NCI-H2107 treated with DMSO at 0.1 percent for 48 hours (cell line): Measurements from ENCODE around the gene MORN5.

Source experiments
- DNase-seq: peaks from one replicate; lab custom pipeline; 2025; ENCODE audit not compliant: unreplicated experiment; lab: John Stamatoyannopoulos, UW

MORN5 gene

GRCh38 chr9:122143296-122143695 is 16.4 kb upstream of the MORN5 start:
- no peak for DNase-seq

- DNase-seq, result no peak
Observed at GRCh38 chr9:122143876-122144405, 15.8 kb upstream of the MORN5 start.

DNA sequence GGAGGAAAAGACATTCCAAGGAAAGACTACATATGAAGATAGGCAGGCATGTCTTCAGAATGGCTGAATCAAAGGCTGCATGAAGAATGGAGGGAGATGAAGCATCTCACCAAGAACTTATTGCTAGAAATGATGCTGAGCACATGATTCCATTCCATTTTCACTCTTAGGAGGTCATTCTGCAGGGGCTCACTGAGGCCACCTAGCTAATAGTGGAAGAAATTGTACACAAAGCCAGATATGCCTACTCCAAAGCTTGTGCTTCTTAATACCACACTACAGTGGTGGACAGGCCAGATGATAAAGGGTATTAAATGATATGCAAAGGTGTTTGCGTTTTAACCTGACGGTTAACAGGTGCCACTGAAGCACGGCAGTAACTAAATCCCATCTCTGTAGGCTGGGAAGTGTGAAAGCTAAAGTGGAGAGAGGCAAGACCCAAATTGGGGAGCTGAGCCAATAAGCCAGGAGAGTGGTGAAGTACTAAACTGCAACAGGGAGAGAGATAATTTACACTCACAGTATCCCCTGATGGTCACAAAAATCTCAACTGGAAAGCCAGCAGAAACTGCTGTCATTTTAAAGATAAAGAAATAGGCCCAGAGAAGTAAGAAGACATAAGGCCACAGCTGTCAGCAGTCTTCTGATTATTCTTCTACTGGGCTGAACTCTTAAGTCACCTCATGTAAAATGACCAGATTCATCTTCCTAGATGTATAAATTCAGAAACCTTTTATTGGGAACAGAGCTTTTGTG is 14.7 kb upstream of the MORN5 start:
- no peak for DNase-seq

DNA sequence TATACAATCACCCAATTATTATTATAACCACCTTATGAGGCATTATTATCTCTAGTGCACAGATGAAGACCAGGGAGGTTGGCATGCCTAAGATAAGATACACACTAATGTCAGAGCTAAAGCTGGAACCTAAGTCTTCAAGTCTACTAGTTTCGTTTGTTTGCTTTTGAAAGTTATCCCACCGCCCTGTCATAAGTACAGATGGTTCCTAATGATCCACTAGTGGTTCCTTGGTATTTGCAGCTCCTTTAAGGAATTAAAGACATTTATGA is 14.2 kb upstream of the MORN5 start:
- DNase-seq, result no peak

GRCh38 chr9:122151267-122151828 is 8.4 kb upstream of the MORN5 start:
- DNase-seq, result no peak

DNA sequence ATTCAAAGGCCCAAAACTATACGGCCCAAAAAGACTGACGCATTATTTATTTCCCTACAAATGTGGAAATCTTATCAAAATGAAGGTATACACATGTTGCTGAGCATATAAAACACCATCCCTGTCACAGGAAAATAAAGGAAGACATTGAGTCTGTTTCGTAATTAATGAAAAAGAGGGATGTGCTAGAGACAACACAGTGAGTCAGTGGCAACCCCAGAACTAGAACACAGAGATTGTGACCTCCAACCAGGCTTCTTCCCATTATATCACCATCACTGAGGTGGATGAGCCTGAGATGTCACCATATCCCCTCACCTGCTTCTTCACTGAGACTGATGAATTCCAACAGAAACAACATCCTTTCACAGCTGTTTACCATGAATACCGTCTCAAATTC is 3.9 kb upstream of the MORN5 start:
- DNase-seq, result no peak

DNA sequence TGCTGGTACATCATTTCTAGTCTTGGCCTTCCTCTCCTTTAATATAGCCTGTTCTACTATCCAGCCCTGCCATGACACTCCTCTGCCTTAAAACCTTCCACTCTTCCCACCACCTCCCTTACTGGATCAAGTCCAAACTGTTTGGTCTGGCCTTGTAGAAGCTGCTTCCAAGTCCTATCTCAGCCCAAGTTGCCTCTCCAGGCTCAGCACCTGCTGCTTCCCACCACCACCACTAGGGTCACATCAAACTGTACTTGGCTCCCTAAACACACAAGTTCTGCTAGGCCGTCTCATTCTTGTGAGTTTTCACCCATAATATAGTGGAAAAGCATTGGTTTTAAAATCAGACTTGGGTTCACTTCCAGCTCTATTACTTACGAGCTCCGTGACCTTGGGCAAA is 1.5 kb upstream of the MORN5 start:
- no peak for DNase-seq

DNA sequence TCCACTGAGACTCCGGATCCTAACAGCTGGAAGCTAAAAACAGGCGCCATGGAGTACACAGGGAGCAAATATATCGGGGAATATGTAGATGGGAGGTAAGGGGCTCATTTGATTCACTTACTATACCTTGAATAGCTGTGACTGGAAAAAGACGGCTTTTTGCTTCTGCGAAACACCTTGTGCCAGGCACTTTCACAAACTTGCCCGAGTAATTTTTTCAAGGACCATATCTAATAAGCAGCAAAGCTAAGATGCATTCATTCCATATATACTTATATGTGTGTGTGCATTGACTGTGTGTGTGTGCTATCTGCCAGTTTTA is 178 bp downstream of the MORN5 start:
- DNase-seq, result no peak

DNA sequence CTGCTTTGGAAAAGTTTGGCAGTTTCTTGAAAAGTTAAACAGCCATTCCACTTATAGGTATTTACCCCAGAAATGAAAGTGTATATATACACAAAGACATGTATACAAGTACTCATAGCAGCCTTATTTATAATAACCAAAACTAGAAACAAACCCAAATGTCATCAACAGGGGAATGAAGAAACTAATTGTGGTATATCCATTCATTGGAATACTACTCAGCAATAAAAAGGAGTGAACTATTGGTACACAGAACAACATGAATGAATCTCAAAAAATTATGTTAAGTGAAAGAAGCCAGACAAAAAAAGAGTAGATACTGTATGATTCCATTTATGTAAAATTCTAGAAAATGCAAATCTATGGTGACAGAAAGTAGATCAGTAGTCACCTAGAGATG is 2.7 kb downstream of the MORN5 start:
- no peak for DNase-seq

DNA sequence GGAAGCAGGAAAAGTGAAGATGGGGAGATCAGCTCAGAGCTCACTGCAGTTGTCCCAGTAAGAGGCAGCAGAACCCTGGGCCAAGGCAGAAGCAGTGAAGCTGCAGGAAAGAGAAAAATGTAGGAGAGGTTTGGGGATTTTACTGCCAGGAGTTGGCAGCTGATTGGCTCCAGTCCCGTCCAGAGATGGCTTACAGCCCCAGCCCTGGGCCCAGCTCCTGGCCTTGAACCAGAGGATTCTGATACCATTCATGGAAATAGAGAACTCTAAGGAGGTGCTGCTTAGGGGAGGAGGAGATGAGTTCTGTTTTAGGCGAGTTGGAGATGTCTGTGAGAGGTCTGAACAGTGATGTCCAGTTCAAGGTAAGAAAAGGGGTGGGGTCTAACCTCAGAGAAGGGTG is 4.6 kb downstream of the MORN5 start:
- DNase-seq, result no peak

DNA sequence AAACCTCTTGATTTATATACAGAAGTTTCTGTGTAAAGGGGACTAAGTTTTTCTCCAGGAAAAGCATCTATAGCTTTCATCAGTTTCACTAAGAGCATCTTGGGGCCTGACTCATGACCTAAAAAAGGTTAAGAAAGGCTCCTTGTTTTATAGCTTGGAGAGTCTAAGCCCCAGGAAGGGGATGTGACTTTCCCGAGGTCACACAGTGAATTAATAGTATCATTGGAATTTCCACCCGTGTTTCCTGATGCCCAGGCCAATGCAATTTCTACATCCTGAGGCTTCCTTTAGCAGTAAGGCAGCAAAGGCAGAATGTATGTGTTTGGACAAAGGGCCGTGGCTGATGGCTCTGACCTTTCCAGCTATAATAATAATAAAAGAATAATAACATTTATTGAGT is 8.6 kb downstream of the MORN5 start:
- no peak for DNase-seq

DNA sequence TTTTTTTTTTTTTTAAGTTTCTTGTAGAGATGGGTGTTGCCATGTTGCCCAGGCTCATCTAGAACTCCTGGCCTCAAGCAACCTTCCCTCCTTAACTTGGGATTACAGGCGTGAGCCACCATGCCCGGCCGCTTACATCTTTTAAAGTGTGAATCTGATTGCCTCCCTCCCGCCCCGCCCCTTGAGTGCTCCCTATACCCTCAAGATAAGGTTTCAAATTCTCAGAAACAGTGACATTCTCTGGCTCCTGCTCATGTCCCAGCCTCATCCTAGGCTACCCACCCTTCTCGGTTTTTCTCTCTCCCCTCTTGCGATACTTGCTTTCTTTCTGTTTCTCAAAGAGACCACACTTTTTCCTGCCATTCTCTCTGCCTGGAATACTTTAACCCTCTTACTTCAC is 12.4 kb downstream of the MORN5 start:
- no peak for DNase-seq

DNA sequence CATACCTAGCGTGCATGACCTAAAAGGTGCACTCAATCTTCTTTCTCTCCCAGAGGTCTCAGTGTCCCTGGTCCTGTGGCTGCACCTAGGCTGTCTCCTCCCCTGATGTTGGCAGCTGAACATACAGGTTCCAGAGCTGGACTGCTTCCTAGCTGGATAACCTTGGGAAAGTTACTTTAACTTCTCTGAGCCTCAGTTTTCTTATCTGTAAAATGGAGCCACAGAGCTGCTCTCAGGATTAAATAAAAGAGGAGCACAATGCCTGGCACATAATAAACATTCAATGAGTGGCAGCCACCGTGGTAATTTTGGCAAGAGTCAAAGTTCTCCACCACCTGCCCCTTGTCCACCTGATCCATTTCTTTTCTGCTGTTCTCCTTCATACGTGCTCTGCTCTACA is 14.0 kb downstream of the MORN5 start:
- no peak for DNase-seq

DNA sequence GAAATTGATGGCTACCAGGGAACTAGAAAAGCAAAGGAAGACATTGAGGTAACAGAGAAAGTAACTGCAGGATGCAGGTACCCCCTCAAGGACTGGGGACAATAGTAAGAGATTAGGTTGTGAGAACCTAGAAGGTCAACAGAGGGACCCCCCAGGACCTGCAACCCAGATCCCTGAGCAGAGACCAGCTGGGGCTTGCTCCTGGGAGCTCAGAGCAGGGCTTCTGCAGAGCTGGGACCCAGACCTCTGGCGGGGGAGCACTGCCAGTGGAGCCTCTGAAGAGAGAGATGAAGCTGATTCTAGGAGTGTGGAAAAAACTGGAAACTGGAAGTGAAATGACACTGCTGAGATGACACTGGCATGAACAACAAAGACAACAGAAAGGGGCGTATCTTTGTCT is 17.2 kb downstream of the MORN5 start:
- no peak for DNase-seq

GRCh38 chr9:122179054-122179689 is 19.5 kb downstream of the MORN5 start:
- DNase-seq, result no peak

DNA sequence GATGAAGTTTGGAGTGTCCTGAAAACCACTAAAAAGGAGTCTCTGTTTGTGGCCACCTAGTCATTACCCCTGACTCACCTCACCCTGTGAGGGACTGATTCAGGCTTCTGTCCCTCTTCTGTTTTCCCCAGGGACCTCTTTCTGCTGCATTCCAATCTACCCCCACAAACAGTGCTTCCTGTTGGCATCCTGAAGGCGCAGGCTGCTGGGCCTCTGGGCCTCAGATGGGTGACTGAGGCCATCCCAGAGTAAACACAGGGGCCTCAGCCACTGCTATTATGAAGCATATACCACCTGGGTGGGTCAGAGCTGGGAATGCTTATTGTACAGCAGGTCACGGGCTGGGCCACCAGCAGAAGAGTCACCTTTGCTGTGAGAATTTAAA is 20.0 kb downstream of the MORN5 start:
- DNase-seq, result no peak

DNA sequence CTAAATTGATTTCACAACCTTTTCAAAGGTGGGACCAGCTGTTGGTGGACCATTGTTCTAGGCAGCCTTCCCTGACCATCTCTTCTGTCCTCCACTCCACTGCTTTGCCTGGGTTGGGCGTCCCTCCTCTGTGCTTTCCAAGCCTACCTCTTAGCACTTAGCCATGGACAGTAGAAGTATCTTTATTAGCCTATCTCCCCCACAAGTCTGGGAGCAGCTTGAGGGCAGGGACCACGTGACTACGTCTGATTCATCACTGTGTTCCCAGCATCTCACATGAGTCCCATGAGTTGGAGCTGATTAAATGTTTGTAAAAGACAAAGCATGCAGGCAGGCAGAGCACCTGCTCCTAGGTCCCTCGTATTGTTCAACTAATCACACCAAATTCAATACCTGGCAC is 20.9 kb downstream of the MORN5 start:
- peak; percentile 39 for DNase-seq

GRCh38 chr9:122183501-122183900 is 23.8 kb downstream of the MORN5 start:
- DNase-seq, result no peak

DNA sequence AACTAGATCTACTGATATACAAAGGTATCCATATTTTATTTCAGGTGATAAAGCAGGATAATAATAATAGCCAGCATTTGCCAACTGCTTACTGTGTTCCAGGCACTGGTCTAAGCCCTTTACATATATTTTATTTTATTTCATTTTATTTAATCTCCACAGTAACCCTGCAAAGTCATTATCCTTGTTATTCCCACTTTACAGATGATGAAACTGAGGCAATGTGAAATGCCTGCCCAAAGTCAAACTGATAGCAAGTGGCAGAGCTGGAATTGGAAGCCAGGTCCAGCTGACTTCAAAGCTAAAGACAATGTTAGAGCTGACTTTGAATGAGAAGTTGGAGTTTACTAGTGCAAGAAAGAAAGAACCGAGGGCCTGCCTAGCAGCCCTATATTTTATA is 24.8 kb downstream of the MORN5 start:
- no peak for DNase-seq

GRCh38 chr9:122186301-122186700 is 26.6 kb downstream of the MORN5 start:
- no peak for DNase-seq

- no peak for DNase-seq
Observed at GRCh38 chr9:122186777-122187470, 27.2 kb downstream of the MORN5 start.

GRCh38 chr9:122188369-122188768 is 28.7 kb downstream of the MORN5 start:
- no peak for DNase-seq
